IMR-90 (cell line): ENCODE measurements around the gene CDIP1. TPM values are rescaled to one million over a fixed set of nuclear protein-coding genes. Genes with fewer than 3 reads are reported as not detected.

ENCODE experiments used
- ATAC-seq: fragments of 200-7000 bp; cut with Tn5 transposase; 2 replicates; pipeline ENCODE4 v1.9.1; 2020; ENCODE audit warnings: low read depth, mild to moderate bottlenecking, moderate library complexity
- BruUV-seq: library from RNA; stranded (reverse); fragments of 400-500 nt; replicated peaks from 2 replicates; lab custom pipeline; 2021; lab: Mats Ljungman, UMichigan
- CTCF ChIA-PET: fragments of 300-600 bp; formaldehyde crosslinking; extraction: SDS; loops from one replicate; lab custom pipeline; 2021; ENCODE audit warnings: antibody characterized with exemption; lab: Yijun Ruan, JAX
- POLR2A ChIA-PET: fragments of 300-600 bp; sonication (Branson Sonifier 250); formaldehyde crosslinking; loops from one replicate; lab custom pipeline; 2022; ENCODE audit warnings: antibody characterized with exemption; ENCODE audit not compliant: unreplicated experiment; lab: Charles Lee
- DNase-seq: peaks from one replicate; pipeline ENCODE4 v3.0.0; 2013
- H2AFZ ChIP-seq: replicated peaks from 2 replicates; pipeline ENCODE3; 2013; ENCODE audit warnings: low read length, mild to moderate bottlenecking; ENCODE audit not compliant: poor library complexity
- H2AK5ac ChIP-seq: 2 replicates; pipeline ENCODE4 v1.6.1; 2013; ENCODE audit warnings: low read depth, low read length, inconsistent platforms
- H2AK9ac ChIP-seq: replicated peaks from 2 replicates; pipeline ENCODE3; 2013; ENCODE audit warnings: mild to moderate bottlenecking, low read depth, low read length, moderate library complexity; ENCODE audit not compliant: poor library complexity
- H2BK120ac ChIP-seq: 2 replicates; pipeline ENCODE4 v1.6.1; 2013; ENCODE audit warnings: low read depth, low read length, inconsistent platforms
- H2BK15ac ChIP-seq: 3 replicates; pipeline ENCODE4 v1.6.1; 2013; ENCODE audit warnings: low read depth, low read length, inconsistent platforms
- H2BK20ac ChIP-seq: 2 replicates; pipeline ENCODE4 v1.6.1; 2013; ENCODE audit warnings: low read depth, mild to moderate bottlenecking, inconsistent platforms, low read length, moderate library complexity
- H2BK5ac ChIP-seq: 2 replicates; pipeline ENCODE4 v1.6.1; 2013; ENCODE audit warnings: mild to moderate bottlenecking, low read depth, low read length, inconsistent platforms; ENCODE audit not compliant: poor library complexity, severe bottlenecking
- H3K14ac ChIP-seq: replicated peaks from 2 replicates; pipeline ENCODE4 v1.6.1; 2013; ENCODE audit warnings: low read depth, low read length, inconsistent platforms
- H3K18ac ChIP-seq: 2 replicates; pipeline ENCODE4 v1.6.1; 2013; ENCODE audit warnings: low read depth, low read length, control low read depth
- H3K23ac ChIP-seq: 2 replicates; pipeline ENCODE4 v1.6.1; 2013; ENCODE audit warnings: low read depth, low read length, inconsistent platforms
- H3K27ac ChIP-seq: 2 replicates; pipeline ENCODE4 v1.5.1; 2013; ENCODE audit warnings: mild to moderate bottlenecking, control low read depth, low read length; ENCODE audit not compliant: insufficient read depth
- H3K27me3 ChIP-seq: 2 replicates; pipeline ENCODE4 v1.6.1; 2013; ENCODE audit warnings: low read length; ENCODE audit not compliant: control insufficient read depth, insufficient read depth
- H3K36me3 ChIP-seq: 2 replicates; pipeline ENCODE4 v1.6.1; 2013; ENCODE audit warnings: low read length, mixed read lengths; ENCODE audit not compliant: control insufficient read depth, insufficient read depth
- H3K4ac ChIP-seq: 2 replicates; pipeline ENCODE4 v1.6.1; 2013; ENCODE audit warnings: low read depth, low read length, inconsistent platforms
- H3K4me1 ChIP-seq: 2 replicates; pipeline ENCODE4 v1.6.1; 2013; ENCODE audit warnings: low read length, mixed read lengths; ENCODE audit not compliant: control insufficient read depth, insufficient read depth
- H3K4me2 ChIP-seq: 2 replicates; pipeline ENCODE4 v1.6.1; 2013; ENCODE audit warnings: low read depth, mild to moderate bottlenecking, control low read depth, low read length, moderate library complexity
- H3K4me3 ChIP-seq: 2 replicates; pipeline ENCODE4 v1.5.1; 2013; ENCODE audit warnings: low read depth, mild to moderate bottlenecking, control low read depth, low read length, moderate library complexity; ENCODE audit not compliant: insufficient read depth
- H3K56ac ChIP-seq: 2 replicates; pipeline ENCODE4 v1.6.1; 2013; ENCODE audit warnings: low read length, inconsistent platforms; ENCODE audit not compliant: insufficient read depth; ENCODE audit errors: extremely low read depth
- H3K79me1 ChIP-seq, 2 experiments: 2 replicates each; pipeline ENCODE4 v1.6.1; 2013; ENCODE audit warnings: low read length in 2 of 2, inconsistent platforms in 1 of 2, low read depth in 1 of 2
- H3K9ac ChIP-seq: 2 replicates; pipeline ENCODE4 v1.6.1; 2013; ENCODE audit warnings: low read depth, low read length, control low read depth
- H3K9me1 ChIP-seq: 2 replicates; pipeline ENCODE4 v1.6.1; 2013; ENCODE audit warnings: low read length, inconsistent platforms; ENCODE audit not compliant: insufficient read depth
- H3K9me3 ChIP-seq: 2 replicates; pipeline ENCODE4 v1.6.1; 2013; ENCODE audit warnings: low read length; ENCODE audit not compliant: control insufficient read depth, insufficient read depth
- H4K20me1 ChIP-seq: 2 replicates; pipeline ENCODE4 v1.6.1; 2013; ENCODE audit warnings: low read length, inconsistent platforms; ENCODE audit not compliant: insufficient read depth
- H4K5ac ChIP-seq: 2 replicates; pipeline ENCODE4 v1.6.1; 2013; ENCODE audit warnings: mild to moderate bottlenecking, low read depth, low read length, control low read depth
- H4K8ac ChIP-seq, 2 experiments: 2 replicates each; pipeline ENCODE4 v1.6.1; 2013; ENCODE audit warnings: low read depth in 2 of 2, low read length in 2 of 2, control low read depth in 1 of 2, inconsistent platforms in 1 of 2
- H4K91ac ChIP-seq: 2 replicates; pipeline ENCODE4 v1.6.1; 2013; ENCODE audit warnings: low read depth, low read length, inconsistent platforms; ENCODE audit not compliant: insufficient read depth
- BHLHE40 ChIP-seq: fragments of 150-350 bp; IDR thresholded peaks from 2 replicates; pipeline ENCODE4 v1.6.1; 2016; ENCODE audit warnings: mild to moderate bottlenecking, low read depth, low read length
- CEBPB ChIP-seq: IDR thresholded peaks from 2 replicates; pipeline ENCODE4 v1.6.1; 2012; ENCODE audit warnings: low read depth, low read length, improper control_type of control experiment
- CHD1 ChIP-seq: IDR thresholded peaks from 2 replicates; pipeline ENCODE4 v1.6.1; 2012; ENCODE audit warnings: low read depth, low read length, improper control_type of control experiment
- FOS ChIP-seq: fragments of 150-350 bp; IDR thresholded peaks from 2 replicates; pipeline ENCODE4 v1.6.1; 2016; ENCODE audit warnings: low read depth, low read length
- MAFK ChIP-seq: IDR thresholded peaks from 2 replicates; pipeline ENCODE4 v1.6.1; 2012; ENCODE audit warnings: low read depth, low read length, improper control_type of control experiment
- MAZ ChIP-seq: IDR thresholded peaks from 2 replicates; pipeline ENCODE4 v1.6.1; 2012; ENCODE audit warnings: low read depth, mild to moderate bottlenecking, low read length, improper control_type of control experiment, moderate library complexity, borderline replicate concordance
- NFE2L2 ChIP-seq: fragments of 150-350 bp; IDR thresholded peaks from 2 replicates; pipeline ENCODE4 v1.6.1; 2016; ENCODE audit warnings: low read depth, mild to moderate bottlenecking, low read length
- RAD21 ChIP-seq: IDR thresholded peaks from 2 replicates; pipeline ENCODE4 v1.6.1; 2012; ENCODE audit warnings: low read length, improper control_type of control experiment
- RCOR1 ChIP-seq: IDR thresholded peaks from 2 replicates; pipeline ENCODE4 v1.6.1; 2012; ENCODE audit warnings: mild to moderate bottlenecking, low read length, improper control_type of control experiment; ENCODE audit not compliant: insufficient replicate concordance
- RFX5 ChIP-seq: IDR thresholded peaks from 2 replicates; pipeline ENCODE4 v1.8.0; 2012; ENCODE audit warnings: low read depth, mild to moderate bottlenecking, low read length, moderate library complexity
- WGBS, 2 experiments: methylation state at CpG; one replicate each; pipeline versions ENCODE4 v1.1.5 to v1.1.7; 2013; ENCODE audit warnings: missing lambda C conversion rate in 2 of 2; ENCODE audit not compliant: insufficient read length in 1 of 2; ENCODE audit errors: extremely low coverage in 2 of 2; 5-methylcytosine and 5-hydroxymethylcytosine counted together
- dilution Hi-C: fragments of 300-500 bp; cut with HindIII; formaldehyde crosslinking; loops from one replicate; pipeline ENCODE4 v1.14.3; 2018; ENCODE audit warnings: low sequenced_read_pairs; ENCODE audit not compliant: unreplicated experiment
- in situ Hi-C: fragments of 300-500 bp; cut with MboI; formaldehyde crosslinking; loops from 3 replicates; pipeline ENCODE4 v1.14.3; 2019; ENCODE audit warnings: low sequenced_read_pairs, inconsistent platforms, mixed read lengths
- intact Hi-C: fragments of 100-400 bp; cut with micrococcal nuclease; formaldehyde crosslinking; loops from 2 replicates; pipeline ENCODE4 v1.10.0; 2022
- polyA plus RNA-seq, 3 experiments: library from polyadenylated mRNA; depleted of rRNA; stranded (reverse); fragments of >200 nt; gene quantifications; 2 replicates each; pipeline ENCODE4 v1.2.3, GENCODE V29; 2012; ENCODE audit warnings: low replicate concordance in 1 of 3
- total RNA-seq: library from RNA; depleted of rRNA; stranded (reverse); fragments of >200 nt; gene quantifications from 2 replicates; pipeline ENCODE4 v1.2.3, GENCODE V29; 2012
- TF ChIP-seq, protein P1 (sequence below): fragments of 150-350 bp; IDR thresholded peaks from 2 replicates; pipeline ENCODE4 v1.6.1; 2017; ENCODE audit warnings: mild to moderate bottlenecking, antibody characterized with exemption, low read length, low read depth
- TF ChIP-seq, protein P2 (sequence below): fragments of 150-350 bp; IDR thresholded peaks from 2 replicates; pipeline ENCODE4 v1.6.1; 2016; ENCODE audit warnings: low read depth, mild to moderate bottlenecking, low read length, moderate library complexity, borderline replicate concordance

The CDIP1 gene
- total and polyA plus RNA-seq, 2 of the 4 experiments (the other 2 are of a cell fraction) = 4.8 to 14.6 TPM

DNA sequence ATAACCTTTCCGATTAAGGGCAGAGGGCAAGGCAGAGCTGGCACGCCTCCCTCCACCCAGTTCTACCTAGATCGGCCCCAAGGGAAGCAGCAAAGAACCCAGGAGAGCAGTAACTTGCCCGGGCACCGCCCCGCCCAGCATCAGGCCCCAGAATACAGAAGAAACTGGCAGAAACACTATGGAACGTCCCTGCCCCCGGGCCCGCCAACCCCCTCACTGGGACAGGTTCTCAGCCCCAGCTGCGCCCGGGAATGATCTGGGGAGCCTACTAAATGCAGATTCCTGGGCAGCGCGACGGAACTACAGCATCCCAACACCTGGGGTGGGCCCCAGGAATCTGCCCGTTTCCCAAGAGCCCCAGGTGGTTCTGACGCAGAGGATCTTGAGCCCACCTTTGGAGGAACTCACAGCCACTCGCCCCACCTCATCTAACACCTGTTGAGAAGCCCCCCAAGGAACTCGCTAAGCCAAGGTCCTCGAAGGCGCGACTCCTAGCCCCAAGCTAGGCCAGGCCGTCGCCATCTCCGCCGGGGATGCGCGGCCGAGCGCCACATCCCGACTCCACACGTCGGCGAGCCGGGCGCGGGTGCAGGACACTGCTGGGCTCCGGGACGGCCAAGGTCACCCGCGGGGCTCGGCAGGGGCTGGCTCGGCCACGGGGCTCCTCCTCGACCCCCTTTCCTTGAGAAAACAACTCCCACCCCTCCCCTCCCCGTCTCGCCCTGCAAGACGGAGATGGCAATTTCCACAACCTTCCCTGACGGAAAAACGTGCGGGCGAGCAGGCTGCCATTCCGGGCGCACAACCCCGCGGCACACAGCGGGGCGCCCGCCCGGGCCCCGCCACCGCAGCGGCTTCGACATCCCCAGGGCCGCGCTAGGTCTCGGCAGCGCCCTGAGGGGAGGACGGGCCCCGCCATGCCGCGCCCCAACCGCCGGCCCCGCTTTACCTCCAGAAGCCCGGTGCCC is 913 bp downstream of the CDIP1 start:
- no TSS peak for BruUV-seq
- no peak for TF ChIP-seq RAD21
- TF ChIP-seq MAZ = no peak
- TF ChIP-seq, protein P1, sequence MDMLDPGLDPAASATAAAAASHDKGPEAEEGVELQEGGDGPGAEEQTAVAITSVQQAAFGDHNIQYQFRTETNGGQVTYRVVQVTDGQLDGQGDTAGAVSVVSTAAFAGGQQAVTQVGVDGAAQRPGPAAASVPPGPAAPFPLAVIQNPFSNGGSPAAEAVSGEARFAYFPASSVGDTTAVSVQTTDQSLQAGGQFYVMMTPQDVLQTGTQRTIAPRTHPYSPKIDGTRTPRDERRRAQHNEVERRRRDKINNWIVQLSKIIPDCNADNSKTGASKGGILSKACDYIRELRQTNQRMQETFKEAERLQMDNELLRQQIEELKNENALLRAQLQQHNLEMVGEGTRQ = no peak
- no peak for TF ChIP-seq RFX5
- no peak for TF ChIP-seq MAFK
- TF ChIP-seq CHD1 = no peak
- no peak for TF ChIP-seq CEBPB
- TF ChIP-seq BHLHE40 = no peak
- TF ChIP-seq FOS = no peak
- no peak for TF ChIP-seq RCOR1
- TF ChIP-seq, protein P2, sequence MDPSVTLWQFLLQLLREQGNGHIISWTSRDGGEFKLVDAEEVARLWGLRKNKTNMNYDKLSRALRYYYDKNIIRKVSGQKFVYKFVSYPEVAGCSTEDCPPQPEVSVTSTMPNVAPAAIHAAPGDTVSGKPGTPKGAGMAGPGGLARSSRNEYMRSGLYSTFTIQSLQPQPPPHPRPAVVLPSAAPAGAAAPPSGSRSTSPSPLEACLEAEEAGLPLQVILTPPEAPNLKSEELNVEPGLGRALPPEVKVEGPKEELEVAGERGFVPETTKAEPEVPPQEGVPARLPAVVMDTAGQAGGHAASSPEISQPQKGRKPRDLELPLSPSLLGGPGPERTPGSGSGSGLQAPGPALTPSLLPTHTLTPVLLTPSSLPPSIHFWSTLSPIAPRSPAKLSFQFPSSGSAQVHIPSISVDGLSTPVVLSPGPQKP = no peak
- no peak for TF ChIP-seq NFE2L2

More for the DNA sequence above, 913 bp downstream of the CDIP1 start:
- peak overlapping the region; percentile 41; the same call in 1 of the 2 replicates for H3K23ac ChIP-seq
- H4K8ac ChIP-seq = peak overlapping the region; percentile 20 to 63; a peak in 2 of 4 replicates
- H3K27me3 ChIP-seq = no peaks in the 10 kb centered on the region; the same call in 1 of the 2 replicates
- no peak overlapping the region; the same call in 1 of the 2 replicates for H4K91ac ChIP-seq
- intact Hi-C loops = no loop called here
- H3K36me3 ChIP-seq = no peaks in the 10 kb centered on the region
- H2AK5ac ChIP-seq = no peak overlapping the region; the same call in 1 of the 2 replicates
- no peak overlapping the region for H2BK20ac ChIP-seq
- H2BK120ac ChIP-seq = no peak overlapping the region; the same call in 1 of the 2 replicates
- 0 out of 2 replicates have a peak overlapping the region, but pooled peaks have one; percentile 31 for H3K4ac ChIP-seq
- ATAC-seq = peak; percentile 56
- H3K4me2 ChIP-seq = peak overlapping the region; percentile 93
- no peak overlapping the region for H2BK5ac ChIP-seq
- H3K9me1 ChIP-seq = peaks cover 3% of the 10 kb centered on the region
- no peak overlapping the region for H2BK15ac ChIP-seq
- peak overlapping the region; percentile 57 for H2AK9ac ChIP-seq
- H3K18ac ChIP-seq = peak overlapping the region; percentile 46; the same call in 1 of the 2 replicates
- peak overlapping the region; percentile 92 for H2AFZ ChIP-seq
- peak overlapping the region; percentile 68 for H3K4me3 ChIP-seq
- H3K56ac ChIP-seq = no peak overlapping the region
- 32% methylated on average over 6 of the region's 75 CpGs; no CpG with 5 or more reads in 1 of the 2 experiments for WGBS, 2 experiments
- 0 out of 2 replicates have a peak overlapping the region, but pooled peaks have one; percentile 12 for H3K14ac ChIP-seq
- H4K20me1 ChIP-seq = no peaks in the 10 kb centered on the region
- dilution Hi-C loops = no loop called here
- H3K27ac ChIP-seq = peak overlapping the region; percentile 31; the same call in 1 of the 2 replicates
- CTCF ChIA-PET = interaction anchor here (0.6 kb wide), 1 partner anchor 719 kb away, joined by 5 read pairs; no protein-coding TSS in a partner anchor
- DNase-seq = no peak
- H3K79me1 ChIP-seq = peaks cover 4 to 21% of the 10 kb centered on the region in 2 experiments; a peak in 2 of 4 replicates
- POLR2A ChIA-PET = interaction anchor here (0.6 kb wide), 1 partner anchor 163 kb away, joined by 4 read pairs; no protein-coding TSS in a partner anchor
- in situ Hi-C loops = no loop called here
- peaks cover 8% of the 10 kb centered on the region for H3K9me3 ChIP-seq
- peak overlapping the region; percentile 76 for H3K9ac ChIP-seq
- H4K5ac ChIP-seq = peak overlapping the region; percentile 80
- H3K4me1 ChIP-seq = peaks cover 6% of the 10 kb centered on the region
